ENCODE measurements around the gene CLEC4G.
A peak's percentile ranks its signal among the peaks of the same experiment; 100 is the strongest.

CLEC4G gene

GRCh38 chr19:7691497-7691896, 40.4 kb downstream of the CLEC4G start:
- no peak for DNase-seq

GRCh38 chr19:7690779-7691258, 41.1 kb downstream of the CLEC4G start:
- DNase-seq, result no peak

GRCh38 chr19:7689165-7689564, 42.7 kb downstream of the CLEC4G start:
- no peak for DNase-seq

GRCh38 chr19:7687177-7687576, 44.7 kb downstream of the CLEC4G start:
- DNase-seq, result no peak

GRCh38 chr19:7685546-7686445, 46.1 kb downstream of the CLEC4G start:
- no peak for DNase-seq

GRCh38 chr19:7682175-7682855, 49.6 kb downstream of the CLEC4G start:
- DNase-seq, result no peak

- DNase-seq, result peak; percentile 94
These were observed 50.4 kb downstream of the CLEC4G start for GRCh38 chr19:7681340-7682174.

- DNase-seq, result peak; percentile 89
These were observed 51.1 kb downstream of the CLEC4G start, which contains the start of gene TRAPPC5 for GRCh38 chr19:7680606-7681339. Gene TRAPPC5, plus strand, starts transcription at chr19:7680833. Its CDS starts 1,421 bp downstream, at chr19:7682254.

- DNase-seq, result no peak
These were observed 51.9 kb downstream of the CLEC4G start for GRCh38 chr19:7679771-7680605.

- peak; percentile 77 for DNase-seq
These were observed 52.7 kb downstream of the CLEC4G start for GRCh38 chr19:7678971-7679751.
